SK-N-SH (cell line): Measurements from ENCODE around the gene SDK1. TPM values are rescaled to one million over a fixed set of nuclear protein-coding genes. Genes with fewer than 3 reads are reported as not detected.

Source experiments
- CTCF ChIA-PET: fragments of 300-600, 350-600 bp; formaldehyde crosslinking; extraction: SDS; loops from one replicate; lab custom pipeline; 2021; lab: Yijun Ruan, JAX
- POLR2A ChIA-PET: fragments of 350-600 bp; sonication (Branson Sonifier 250); formaldehyde crosslinking; extraction: SDS; loops from one replicate; lab custom pipeline; 2020; ENCODE audit warnings: antibody characterized with exemption, inconsistent platforms; lab: Yijun Ruan, JAX
- DNase-seq: peaks from one replicate; pipeline ENCODE4 v3.0.0; 2012
- H2AFZ ChIP-seq: fragments of 200-600 bp; sonication (generic); 2 replicates; pipeline ENCODE4 v1.8.1; 2016; ENCODE audit warnings: antibody characterized with exemption, mild to moderate bottlenecking, low read depth
- H3F3A ChIP-seq: fragments of 200-600 bp; sonication (generic); replicated peaks from 2 replicates; pipeline ENCODE3; 2016; ENCODE audit warnings: antibody characterized with exemption, mild to moderate bottlenecking; ENCODE audit not compliant: insufficient read depth
- H3K27ac ChIP-seq, 2 experiments: fragments of 200-500 bp in 1 of 2; fragments of 200-600 bp in 1 of 2; sonication (Bioruptor generic) in 1 of 2; sonication (generic), shearing (Covaris generic) in 1 of 2; 2 replicates each; pipeline versions ENCODE4 v1.5.1 to v1.6.1; 2014 to 2016; ENCODE audit warnings: low read depth in 2 of 2, inconsistent platforms in 1 of 2, low read length in 1 of 2, mild to moderate bottlenecking in 1 of 2, mixed read lengths in 1 of 2
- H3K27me3 ChIP-seq: fragments of 200-600 bp; sonication (generic), shearing (Covaris generic); 2 replicates; pipeline ENCODE4 v1.6.1; 2016; ENCODE audit warnings: mixed run types; ENCODE audit not compliant: insufficient read depth
- H3K36me3 ChIP-seq, 2 experiments: fragments of 200-500 bp in 1 of 2; fragments of 200-600 bp in 1 of 2; sonication (Bioruptor generic) in 1 of 2; sonication (generic) in 1 of 2; replicated peaks in 1 of 2; 2 replicates each; pipeline versions ENCODE3 to v1.5.1; 2014 to 2016; ENCODE audit warnings: low read length in 1 of 2, mild to moderate bottlenecking in 1 of 2; ENCODE audit not compliant: insufficient read depth in 2 of 2, control insufficient read depth in 1 of 2
- H3K4me1 ChIP-seq, 2 experiments: fragments of 200-500 bp in 1 of 2; fragments of 200-600 bp in 1 of 2; sonication (Bioruptor generic) in 1 of 2; sonication (generic), shearing (Covaris generic) in 1 of 2; 2 replicates each; pipeline versions ENCODE4 v1.5.1 to v1.6.1; 2014 to 2016; ENCODE audit warnings: low read depth in 1 of 2, low read length in 1 of 2, mixed run types in 1 of 2; ENCODE audit not compliant: insufficient read depth in 2 of 2, control insufficient read depth in 1 of 2
- H3K4me2 ChIP-seq: fragments of 200-600 bp; sonication (generic), shearing (Covaris generic); 2 replicates; pipeline ENCODE4 v1.6.1; 2017; ENCODE audit warnings: mixed run types
- H3K4me3 ChIP-seq, 2 experiments: fragments of 200-500 bp in 1 of 2; fragments of 200-600 bp in 1 of 2; sonication (Bioruptor generic) in 1 of 2; sonication (generic), shearing (Covaris generic) in 1 of 2; 2 replicates each; pipeline versions ENCODE4 v1.5.1 to v1.8.1; 2014 to 2016; ENCODE audit warnings: low read depth in 2 of 2, inconsistent platforms in 1 of 2, low read length in 1 of 2, mild to moderate bottlenecking in 1 of 2, mixed read lengths in 1 of 2, moderate library complexity in 1 of 2
- H3K79me2 ChIP-seq: fragments of 200-600 bp; sonication (generic); 2 replicates; pipeline ENCODE4 v1.8.1; 2017; ENCODE audit warnings: mild to moderate bottlenecking; ENCODE audit not compliant: insufficient read depth
- H3K9ac ChIP-seq: fragments of 200-600 bp; sonication (generic); 2 replicates; pipeline ENCODE4 v1.6.1; 2017; ENCODE audit warnings: mixed run types
- H3K9me2 ChIP-seq: fragments of 200-600 bp; sonication (generic); 2 replicates; pipeline ENCODE4 v1.6.1; 2017; ENCODE audit warnings: mixed run types
- H3K9me3 ChIP-seq: fragments of 200-600 bp; sonication (generic); 2 replicates; pipeline ENCODE4 v1.6.1; 2017; ENCODE audit warnings: mixed run types, mild to moderate bottlenecking, moderate library complexity
- H4K20me1 ChIP-seq: fragments of 200-600 bp; sonication (generic); 2 replicates; pipeline ENCODE4 v1.6.1; 2017; ENCODE audit warnings: mild to moderate bottlenecking, mixed run types; ENCODE audit not compliant: insufficient read depth
- CHD2 ChIP-seq: fragments of 150-350 bp; IDR thresholded peaks from 2 replicates; pipeline ENCODE4 v1.6.1; 2018; ENCODE audit warnings: low read length; ENCODE audit not compliant: partially characterized antibody
- EZH2phosphoT487 ChIP-seq: fragments of 200-600 bp; sonication (generic); IDR thresholded peaks from 2 replicates; pipeline ENCODE4 v1.6.1; 2017; ENCODE audit warnings: low read depth, mixed run types, mild to moderate bottlenecking, antibody characterized with exemption, moderate library complexity, borderline replicate concordance
- FOXM1 ChIP-seq: IDR thresholded peaks from 2 replicates; pipeline ENCODE4 v1.4.0; 2012; ENCODE audit warnings: low read depth, mild to moderate bottlenecking
- GATA2 ChIP-seq: sonication (generic); formaldehyde crosslinking; IDR thresholded peaks from 2 replicates; pipeline ENCODE4 v1.5.0; 2020; ENCODE audit warnings: mild to moderate bottlenecking, missing genetic modification reagents
- NFIC ChIP-seq: IDR thresholded peaks from 2 replicates; pipeline ENCODE4 v1.4.0; 2012; ENCODE audit warnings: borderline replicate concordance
- RCOR1 ChIP-seq: fragments of 150-350 bp; IDR thresholded peaks from 2 replicates; pipeline ENCODE4 v1.6.1; 2017; ENCODE audit warnings: antibody characterized with exemption, low read length
- RXRA ChIP-seq: IDR thresholded peaks from 2 replicates; pipeline ENCODE4 v1.4.0; 2012; ENCODE audit warnings: low read depth, mild to moderate bottlenecking, borderline replicate concordance
- SIN3A ChIP-seq: IDR thresholded peaks from 2 replicates; pipeline ENCODE4 v1.6.1; 2012; ENCODE audit warnings: low read depth, mild to moderate bottlenecking, low read length, moderate library complexity, borderline replicate concordance
- TEAD4 ChIP-seq: IDR thresholded peaks from 2 replicates; pipeline ENCODE4 v1.4.0; 2012; ENCODE audit warnings: mild to moderate bottlenecking, borderline replicate concordance; ENCODE audit not compliant: insufficient read depth
- WGBS: methylation state at CpG from one replicate; pipeline ENCODE4 v1.1.6; 2017; ENCODE audit warnings: low lambda C conversion rate; 5-methylcytosine and 5-hydroxymethylcytosine counted together
- polyA plus RNA-seq, 3 experiments: library from polyadenylated mRNA; depleted of rRNA; stranded (reverse); fragments of >200 nt; gene quantifications; 2 replicates each; pipeline ENCODE4 v1.2.3, GENCODE V29; 2012
- TF ChIP-seq, protein P1 (sequence below): fragments of 150-350 bp; IDR thresholded peaks from 2 replicates; pipeline ENCODE4 v1.6.1; 2016; ENCODE audit warnings: mild to moderate bottlenecking, low read depth, low read length
- TF ChIP-seq, protein P2 (sequence below): IDR thresholded peaks from 2 replicates; pipeline ENCODE4 v1.4.0; 2012; ENCODE audit warnings: low read depth, borderline replicate concordance
- TF ChIP-seq, protein P3 (sequence below): fragments of 200-600 bp; sonication (generic); IDR thresholded peaks from 2 replicates; pipeline ENCODE4 v1.6.1; 2017; ENCODE audit warnings: antibody characterized with exemption, mild to moderate bottlenecking, moderate library complexity

The SDK1 gene
- polyA plus RNA-seq, 1 of the 3 experiments (the other 2 are of a cell fraction), result 1.2 TPM

DNA sequence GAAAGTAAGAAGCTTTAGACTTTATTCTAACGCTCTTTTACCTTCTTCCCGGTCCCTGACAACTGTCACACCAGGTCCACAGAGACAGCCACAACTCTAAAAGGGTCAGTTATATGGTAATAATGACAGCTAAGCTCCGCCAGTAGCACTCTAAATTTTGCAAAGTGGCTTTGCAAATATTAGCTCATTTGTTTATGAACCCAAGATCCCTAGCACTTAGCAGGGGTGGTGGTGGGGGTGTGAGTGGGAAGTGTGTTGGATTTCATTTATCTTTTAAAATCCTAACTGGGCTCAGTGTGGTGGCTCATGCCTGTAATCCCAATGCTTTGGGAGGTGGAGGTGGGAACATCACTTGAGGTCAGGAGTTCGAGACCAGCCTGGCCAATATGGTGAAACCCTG lies 34.8 kb upstream of the SDK1 start (continued):
- TF ChIP-seq, protein P1, sequence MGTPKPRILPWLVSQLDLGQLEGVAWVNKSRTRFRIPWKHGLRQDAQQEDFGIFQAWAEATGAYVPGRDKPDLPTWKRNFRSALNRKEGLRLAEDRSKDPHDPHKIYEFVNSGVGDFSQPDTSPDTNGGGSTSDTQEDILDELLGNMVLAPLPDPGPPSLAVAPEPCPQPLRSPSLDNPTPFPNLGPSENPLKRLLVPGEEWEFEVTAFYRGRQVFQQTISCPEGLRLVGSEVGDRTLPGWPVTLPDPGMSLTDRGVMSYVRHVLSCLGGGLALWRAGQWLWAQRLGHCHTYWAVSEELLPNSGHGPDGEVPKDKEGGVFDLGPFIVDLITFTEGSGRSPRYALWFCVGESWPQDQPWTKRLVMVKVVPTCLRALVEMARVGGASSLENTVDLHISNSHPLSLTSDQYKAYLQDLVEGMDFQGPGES, result no peak
- no peak for TF ChIP-seq FOXM1
- no peak for TF ChIP-seq CHD2
- no peak for TF ChIP-seq TEAD4
- no peak for TF ChIP-seq NFIC

DNA sequence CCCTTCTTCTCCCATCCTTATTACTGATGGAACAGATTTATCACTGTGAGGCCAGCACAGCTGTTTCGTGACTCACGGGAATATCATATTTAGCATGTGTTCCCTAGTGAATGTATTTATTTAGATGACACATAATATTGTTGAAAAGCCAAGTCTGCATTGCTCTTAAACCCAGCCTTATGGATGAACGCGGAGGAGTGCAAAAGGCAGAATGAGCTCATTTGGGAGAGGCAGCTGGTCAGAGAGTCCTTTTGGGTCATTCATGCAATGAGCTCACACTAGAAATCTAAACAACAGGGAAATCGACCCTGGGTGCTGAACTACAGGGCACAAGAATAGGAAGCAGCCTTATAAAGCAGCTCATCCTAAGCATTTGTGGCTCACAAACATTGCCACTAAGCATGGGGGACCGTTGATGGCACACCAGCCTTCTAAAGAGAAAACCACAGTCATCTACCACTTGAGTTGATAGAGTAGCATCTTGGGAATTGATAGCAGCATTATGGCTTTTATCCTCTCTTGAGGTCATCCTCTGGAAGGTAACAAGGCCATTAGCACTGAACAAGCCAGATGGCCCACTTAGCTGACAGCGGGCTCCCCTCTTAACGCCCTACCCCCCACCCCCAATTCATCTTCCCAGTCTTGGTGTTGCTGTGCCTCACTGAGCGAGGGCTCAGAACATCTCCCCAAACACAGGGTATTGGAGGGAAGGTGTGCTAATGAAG lies 32.9 kb upstream of the SDK1 start:
- no peaks in the 10 kb centered on the region for H3K79me2 ChIP-seq
- H3K27me3 ChIP-seq, result no peaks in the 10 kb centered on the region
- H3K4me2 ChIP-seq, result no peak overlapping the region
- no peak overlapping the region for H3K9ac ChIP-seq
- H3K4me3 ChIP-seq, result no peak overlapping the region
- 32% methylated on average over 9 of the region's 9 CpGs for WGBS
- ChIA-PET CTCF (interaction anchor here (0.9 to 1.2 kb wide), 2 partner anchors 32 to 34 kb away, joined by 3 to 4 read pairs; no protein-coding TSS in a partner anchor), POLR2A (no interaction called here)
- no peak for DNase-seq
- H3K36me3 ChIP-seq, result no peaks in the 10 kb centered on the region
- H3F3A ChIP-seq, result no peaks in the 10 kb centered on the region
- H3K9me2 ChIP-seq, result no peaks in the 10 kb centered on the region
- H3K27ac ChIP-seq, result no peak overlapping the region
- no peaks in the 10 kb centered on the region for H4K20me1 ChIP-seq
- no peak overlapping the region for H2AFZ ChIP-seq
- peaks cover 0 to 13% of the 10 kb centered on the region in 2 experiments; a peak in 2 of 4 replicates for H3K4me1 ChIP-seq
- no peaks in the 10 kb centered on the region for H3K9me3 ChIP-seq
- TF ChIP-seq, protein P1, result no peak
- TF ChIP-seq EZH2phosphoT487 (no peak), RXRA (no peak), SIN3A (no peak), GATA2 (CRISPR knock-in tag) (no peak), RCOR1 (no peak)
- TF ChIP-seq, protein P2, sequence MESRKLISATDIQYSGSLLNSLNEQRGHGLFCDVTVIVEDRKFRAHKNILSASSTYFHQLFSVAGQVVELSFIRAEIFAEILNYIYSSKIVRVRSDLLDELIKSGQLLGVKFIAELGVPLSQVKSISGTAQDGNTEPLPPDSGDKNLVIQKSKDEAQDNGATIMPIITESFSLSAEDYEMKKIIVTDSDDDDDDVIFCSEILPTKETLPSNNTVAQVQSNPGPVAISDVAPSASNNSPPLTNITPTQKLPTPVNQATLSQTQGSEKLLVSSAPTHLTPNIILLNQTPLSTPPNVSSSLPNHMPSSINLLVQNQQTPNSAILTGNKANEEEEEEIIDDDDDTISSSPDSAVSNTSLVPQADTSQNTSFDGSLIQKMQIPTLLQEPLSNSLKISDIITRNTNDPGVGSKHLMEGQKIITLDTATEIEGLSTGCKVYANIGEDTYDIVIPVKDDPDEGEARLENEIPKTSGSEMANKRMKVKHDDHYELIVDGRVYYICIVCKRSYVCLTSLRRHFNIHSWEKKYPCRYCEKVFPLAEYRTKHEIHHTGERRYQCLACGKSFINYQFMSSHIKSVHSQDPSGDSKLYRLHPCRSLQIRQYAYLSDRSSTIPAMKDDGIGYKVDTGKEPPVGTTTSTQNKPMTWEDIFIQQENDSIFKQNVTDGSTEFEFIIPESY, result no peak
- TF ChIP-seq, protein P3, sequence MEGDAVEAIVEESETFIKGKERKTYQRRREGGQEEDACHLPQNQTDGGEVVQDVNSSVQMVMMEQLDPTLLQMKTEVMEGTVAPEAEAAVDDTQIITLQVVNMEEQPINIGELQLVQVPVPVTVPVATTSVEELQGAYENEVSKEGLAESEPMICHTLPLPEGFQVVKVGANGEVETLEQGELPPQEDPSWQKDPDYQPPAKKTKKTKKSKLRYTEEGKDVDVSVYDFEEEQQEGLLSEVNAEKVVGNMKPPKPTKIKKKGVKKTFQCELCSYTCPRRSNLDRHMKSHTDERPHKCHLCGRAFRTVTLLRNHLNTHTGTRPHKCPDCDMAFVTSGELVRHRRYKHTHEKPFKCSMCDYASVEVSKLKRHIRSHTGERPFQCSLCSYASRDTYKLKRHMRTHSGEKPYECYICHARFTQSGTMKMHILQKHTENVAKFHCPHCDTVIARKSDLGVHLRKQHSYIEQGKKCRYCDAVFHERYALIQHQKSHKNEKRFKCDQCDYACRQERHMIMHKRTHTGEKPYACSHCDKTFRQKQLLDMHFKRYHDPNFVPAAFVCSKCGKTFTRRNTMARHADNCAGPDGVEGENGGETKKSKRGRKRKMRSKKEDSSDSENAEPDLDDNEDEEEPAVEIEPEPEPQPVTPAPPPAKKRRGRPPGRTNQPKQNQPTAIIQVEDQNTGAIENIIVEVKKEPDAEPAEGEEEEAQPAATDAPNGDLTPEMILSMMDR, result no peak
